Gastroesophageal sphincter (tissue), 3 donors: Measurements from ENCODE around the gene NHS.

ENCODE experiments used
- EP300 ChIP-seq: sonication (generic); formaldehyde crosslinking; IDR thresholded peaks from one replicate; pipeline ENCODE4 v1.6.1; 2017; ENCODE audit warnings: antibody characterized with exemption, mild to moderate bottlenecking
- POLR2AphosphoS5 ChIP-seq: sonication (generic); formaldehyde crosslinking; IDR thresholded peaks from one replicate; pipeline ENCODE4 v1.6.1; 2017; ENCODE audit warnings: antibody characterized with exemption
- TF ChIP-seq, protein P1 (sequence below), 4 experiments: fragments of 200-600 bp in 2 of 4; fragments of 450-650 bp in 2 of 4; sonication (generic) in 1 of 4; IDR thresholded peaks; one replicate each; pipeline ENCODE4 v1.5.1; 2017 to 2019; ENCODE audit warnings: antibody characterized with exemption in 4 of 4, mild to moderate bottlenecking in 2 of 4, moderate library complexity in 2 of 4

DNA sequence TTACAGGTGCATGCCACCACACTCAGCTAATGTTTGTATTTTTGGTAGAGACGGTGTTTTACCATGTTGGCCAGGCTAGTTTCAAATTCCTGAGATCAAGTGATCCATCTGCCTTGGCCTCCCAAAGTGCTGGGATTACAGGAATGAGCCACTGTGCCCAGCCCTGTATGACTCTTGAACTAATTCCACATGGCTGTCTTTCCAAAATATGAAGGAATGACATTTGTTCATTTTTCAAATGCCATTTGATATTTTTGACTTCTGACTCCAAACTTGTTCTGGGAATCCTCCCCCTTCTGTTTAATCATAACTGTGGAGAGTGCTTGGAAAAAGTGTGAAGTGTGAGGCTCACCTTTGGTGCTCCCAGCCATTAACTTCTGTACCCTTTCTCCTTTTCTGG, 119.2 kb downstream of the NHS start:
- TF ChIP-seq, protein P1, sequence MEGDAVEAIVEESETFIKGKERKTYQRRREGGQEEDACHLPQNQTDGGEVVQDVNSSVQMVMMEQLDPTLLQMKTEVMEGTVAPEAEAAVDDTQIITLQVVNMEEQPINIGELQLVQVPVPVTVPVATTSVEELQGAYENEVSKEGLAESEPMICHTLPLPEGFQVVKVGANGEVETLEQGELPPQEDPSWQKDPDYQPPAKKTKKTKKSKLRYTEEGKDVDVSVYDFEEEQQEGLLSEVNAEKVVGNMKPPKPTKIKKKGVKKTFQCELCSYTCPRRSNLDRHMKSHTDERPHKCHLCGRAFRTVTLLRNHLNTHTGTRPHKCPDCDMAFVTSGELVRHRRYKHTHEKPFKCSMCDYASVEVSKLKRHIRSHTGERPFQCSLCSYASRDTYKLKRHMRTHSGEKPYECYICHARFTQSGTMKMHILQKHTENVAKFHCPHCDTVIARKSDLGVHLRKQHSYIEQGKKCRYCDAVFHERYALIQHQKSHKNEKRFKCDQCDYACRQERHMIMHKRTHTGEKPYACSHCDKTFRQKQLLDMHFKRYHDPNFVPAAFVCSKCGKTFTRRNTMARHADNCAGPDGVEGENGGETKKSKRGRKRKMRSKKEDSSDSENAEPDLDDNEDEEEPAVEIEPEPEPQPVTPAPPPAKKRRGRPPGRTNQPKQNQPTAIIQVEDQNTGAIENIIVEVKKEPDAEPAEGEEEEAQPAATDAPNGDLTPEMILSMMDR (IDR thresholded peaks at IDR 0.05), result no peak
- no peak for TF ChIP-seq EP300
- TF ChIP-seq POLR2AphosphoS5, result no peak
